ENCODE results near the gene PSMB5. TPM values are rescaled to one million over a fixed set of nuclear protein-coding genes. Genes with fewer than 3 reads are reported as not detected.

PSMB5 gene
- total RNA-seq, 2 experiments from 2014 or later = 20.1 to 24.5 TPM

DNA sequence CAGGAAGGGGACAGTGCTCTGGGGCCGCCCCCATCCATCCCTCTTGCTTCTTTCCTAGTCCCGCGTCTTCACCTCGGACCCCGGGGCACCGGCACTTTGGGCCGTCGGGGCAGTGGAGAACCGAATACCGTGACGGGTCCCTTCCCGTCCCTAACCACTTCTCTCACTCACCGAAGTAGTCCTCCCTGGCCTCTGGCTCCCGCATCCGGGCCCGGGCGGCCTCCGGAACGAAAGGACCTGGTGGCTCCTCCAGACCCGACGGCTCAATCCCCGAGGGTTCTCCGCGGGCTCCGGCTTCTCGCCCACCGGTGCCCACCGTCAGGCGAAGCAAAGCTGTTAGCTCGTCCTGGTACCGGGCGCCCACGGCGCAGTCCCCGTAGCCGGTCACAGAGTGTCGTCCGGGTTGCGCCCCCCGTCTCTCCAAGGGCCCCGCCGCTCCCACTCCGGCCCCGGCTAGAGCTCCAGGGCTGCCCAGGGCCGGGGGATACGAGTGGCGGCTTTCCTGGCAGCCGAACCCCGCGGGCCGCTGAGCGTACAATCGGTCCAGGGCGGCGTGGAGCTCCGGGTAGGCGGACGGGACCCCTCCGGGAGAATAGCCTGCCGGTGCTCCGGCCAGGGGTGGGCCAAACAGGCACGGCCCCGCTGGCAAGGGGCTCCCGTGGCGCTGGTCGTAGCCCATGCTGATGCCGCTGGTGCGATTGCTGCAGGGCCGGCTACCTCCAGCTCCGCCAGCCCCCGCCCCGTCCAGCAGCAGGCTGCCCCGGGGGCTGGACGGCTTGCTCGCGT is 53.4 kb downstream of the PSMB5 start:
- no peak for TF ChIP-seq CTCF (IDR thresholded peaks at IDR 0.05)
- DNase-seq (peak in 8 of 14 experiments; percentile 1 to 43 (median 24)), ATAC-seq (ENCODE audit: poor library complexity) (peak; percentile 10)
- Mint-ChIP-seq H3K4me3 (peak overlapping the region; percentile 62), H3K27me3 (no peaks in the 10 kb centered on the region), H3K27ac (no peak overlapping the region), H3K9me3 (no peaks in the 10 kb centered on the region), H3K36me3 (ENCODE audit: low read depth) (no peaks in the 10 kb centered on the region), H3K4me1 (ENCODE audit: low read depth) (peaks cover 9% of the 10 kb centered on the region)
- no peaks in the 10 kb centered on the region for H3K36me3 ChIP-seq (ENCODE audit: insufficient read depth, low read length)
- intact Hi-C loops (cut with DNase I, micrococcal nuclease) = loop anchor here in 1 of 2 experiments (2.0 to 10.0 kb wide), 3 partner anchors 50 to 424 kb away; partner anchors contain the start of gene SLC7A8
- H3K4me3 ChIP-seq (ENCODE audit: low read length) = peak overlapping the region; percentile 84
- no peak overlapping the region for H3K27ac ChIP-seq (ENCODE audit: low read depth in 1 of 2, low read length in 2 of 2)
- H3K27me3 ChIP-seq (ENCODE audit: control insufficient read depth in 1 of 2, insufficient read depth in 2 of 2, low read length in 2 of 2) = peaks cover 4 to 5% of the 10 kb centered on the region in 2 experiments
- peaks cover 34% of the 10 kb centered on the region for H3K4me1 ChIP-seq (ENCODE audit: insufficient read depth, low read length)
- CTCF ChIA-PET = interaction anchor here (1.6 to 4.5 kb wide), 4 partner anchors 51 to 411 kb away, joined by 3 to 23 read pairs (median 8); partner anchors contain the start of genes CDH24 and PRMT5
- POLR2A ChIA-PET = interaction anchor here (0.6 to 3.2 kb wide), 15 partner anchors 8 to 420 kb away, joined by 3 to 23 read pairs (median 8); partner anchors contain the start of genes ACIN1, C14orf119, DAD1 and HAUS4
- H3K9me3 ChIP-seq (ENCODE audit: control insufficient read depth in 1 of 2, insufficient read depth in 1 of 2, low read length in 2 of 2) = no peaks in the 10 kb centered on the region

DNA sequence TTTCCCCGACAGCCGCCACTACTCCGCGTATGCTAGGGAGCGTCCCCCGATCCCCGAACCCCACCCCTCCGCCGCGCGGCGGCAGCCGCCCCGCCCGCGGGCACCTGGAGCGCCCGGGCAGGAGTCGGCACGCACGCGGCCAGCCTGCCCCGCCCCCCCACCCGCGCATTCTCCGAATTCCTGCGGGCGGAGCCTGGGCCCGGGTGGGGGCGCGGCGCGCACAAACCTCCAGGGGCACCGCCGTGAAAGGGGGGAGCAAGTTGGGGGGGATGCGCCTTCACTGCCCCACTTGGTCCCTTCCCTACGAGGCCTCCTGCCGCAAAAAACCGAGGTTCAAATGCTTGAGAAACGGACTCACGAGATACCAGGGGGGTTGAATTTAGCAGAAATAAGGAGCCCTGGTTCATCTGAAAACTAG is 54.0 kb downstream of the PSMB5 start:
- no peaks in the 10 kb centered on the region for H3K9me3 ChIP-seq (ENCODE audit: control insufficient read depth in 1 of 2, insufficient read depth in 1 of 2, low read length in 2 of 2)
- DNase-seq = peak in 8 of 14 experiments; percentile 6 to 64 (median 33)

More for the DNA sequence above, 54.0 kb downstream of the PSMB5 start:
- no peak overlapping the region for H3K27ac ChIP-seq (ENCODE audit: low read depth in 1 of 2, low read length in 2 of 2)
- Mint-ChIP-seq H3K4me1 (ENCODE audit: low read depth) (peaks cover 9% of the 10 kb centered on the region), H3K36me3 (ENCODE audit: low read depth) (no peaks in the 10 kb centered on the region), H3K27me3 (no peaks in the 10 kb centered on the region), H3K27ac (no peak overlapping the region), H3K9me3 (no peaks in the 10 kb centered on the region), H3K4me3 (peak overlapping the region; percentile 78)
- peaks cover 34% of the 10 kb centered on the region for H3K4me1 ChIP-seq (ENCODE audit: insufficient read depth, low read length)
- intact Hi-C loops (cut with DNase I, micrococcal nuclease) = loop anchor here in 1 of 2 experiments (2.0 to 10.0 kb wide), 3 partner anchors 50 to 423 kb away; partner anchors contain the start of gene SLC7A8
- ATAC-seq (ENCODE audit: poor library complexity) = peak; percentile 28
- H3K4me3 ChIP-seq (ENCODE audit: low read length) = peak overlapping the region; percentile 84
- ChIA-PET CTCF (interaction anchor here (1.8 to 4.5 kb wide), 2 partner anchors 78 to 410 kb away, joined by 5 to 23 read pairs; partner anchors contain the start of gene CDH24), POLR2A (interaction anchor here (0.6 to 3.2 kb wide), 7 partner anchors 15 to 392 kb away, joined by 3 to 23 read pairs (median 4); partner anchors contain the start of genes DAD1, HAUS4 and RBM23)
- no peaks in the 10 kb centered on the region for H3K36me3 ChIP-seq (ENCODE audit: insufficient read depth, low read length)
- peaks cover 4 to 5% of the 10 kb centered on the region in 2 experiments for H3K27me3 ChIP-seq (ENCODE audit: control insufficient read depth in 1 of 2, insufficient read depth in 2 of 2, low read length in 2 of 2)
- no peak for TF ChIP-seq CTCF (IDR thresholded peaks at IDR 0.05)

Measured in CD4-positive, alpha-beta T cell (primary cell).